ENCODE results near the gene DCAF15.

The DCAF15 gene

GRCh38 chr19:13995017-13995728 is 42.9 kb downstream of the DCAF15 start:
- peak; percentile 66 for DNase-seq (ENCODE audit: low read depth)

- DNase-seq (ENCODE audit: low read depth): no peak
Observed at GRCh38 chr19:13995878-13996765, 43.8 kb downstream of the DCAF15 start.

GRCh38 chr19:13996928-13997630 is 44.8 kb downstream of the DCAF15 start:
- no peak for DNase-seq (ENCODE audit: low read depth)

- DNase-seq (ENCODE audit: low read depth): no peak
Observed at GRCh38 chr19:13997631-13997962, 45.3 kb downstream of the DCAF15 start.

- no peak for DNase-seq (ENCODE audit: low read depth)
Observed at GRCh38 chr19:13998426-13998825, 46.1 kb downstream of the DCAF15 start.

- DNase-seq (ENCODE audit: low read depth): no peak
Observed at GRCh38 chr19:13999085-13999484, 46.8 kb downstream of the DCAF15 start.

- DNase-seq (ENCODE audit: low read depth): no peak
Observed at GRCh38 chr19:14000691-14001375, 48.5 kb downstream of the DCAF15 start.

GRCh38 chr19:14002571-14003250 is 50.4 kb downstream of the DCAF15 start:
- DNase-seq (ENCODE audit: low read depth): no peak

- no peak for DNase-seq (ENCODE audit: low read depth)
Observed at GRCh38 chr19:14003251-14004055, 51.1 kb downstream of the DCAF15 start.

GRCh38 chr19:14004619-14005348 is 52.5 kb downstream of the DCAF15 start:
- peak; percentile 19 for DNase-seq (ENCODE audit: low read depth)

GRCh38 chr19:14005349-14006084 is 53.2 kb downstream of the DCAF15 start:
- DNase-seq (ENCODE audit: low read depth): peak; percentile 85

- DNase-seq (ENCODE audit: low read depth): peak; percentile 100
Observed at GRCh38 chr19:14006085-14006765, 53.9 kb downstream of the DCAF15 start, which contains the start of gene RFX1. RFX1 (minus strand) TSS chr19:14006320; CDS start chr19:13993843, 12,477 bp downstream.

- no peak for DNase-seq (ENCODE audit: low read depth)
Observed at GRCh38 chr19:14006766-14007562, 54.7 kb downstream of the DCAF15 start.

Data from EH (cell line).